Measurements from ENCODE around the gene ELN.
"Not testable (repeated sequence)": the region's sequence is repeated elsewhere in the genome, so short reads cannot be mapped to it uniquely, and the experiment has no call there.

Gene ELN

GRCh38 chr7:74027683-74028320, at the start of gene ELN:
ELN (plus strand) TSS chr7:74028173; CDS start chr7:74028188, 15 bp downstream.
- in situ Hi-C loops (cut with MboI; ENCODE audit: low sequenced_read_pairs) = loop anchor here (10.0 kb wide), 1 partner anchor 163 kb away; the partner anchor contains the start of gene TMEM270

- in situ Hi-C loops (cut with MboI; ENCODE audit: low sequenced_read_pairs) = no loop called here
Observed at GRCh38 chr7:73978661-73979563, 49.1 kb upstream of the ELN start.

DNA sequence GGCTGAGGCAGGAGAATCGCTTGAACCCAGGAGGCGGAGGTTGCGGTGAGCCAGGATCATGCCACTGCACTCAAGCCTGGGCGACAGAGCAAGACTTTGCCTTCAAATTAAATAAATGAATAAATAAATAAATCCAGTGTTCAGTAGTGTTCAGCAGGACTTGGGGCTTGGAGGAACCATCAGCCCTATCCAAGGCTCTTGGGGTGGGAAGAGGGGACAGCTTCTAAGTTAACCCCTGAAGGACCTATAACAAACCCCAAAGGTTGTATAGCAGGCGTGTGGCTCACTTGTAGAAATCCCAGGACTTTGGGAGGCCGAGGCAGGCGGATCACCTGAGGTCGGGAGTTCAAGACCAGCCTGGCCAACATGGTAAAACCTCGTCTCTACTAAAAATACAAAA, 48.3 kb upstream of the ELN start:
- in situ Hi-C loops (cut with MboI; ENCODE audit: low sequenced_read_pairs) = not testable (repeated sequence)

DNA sequence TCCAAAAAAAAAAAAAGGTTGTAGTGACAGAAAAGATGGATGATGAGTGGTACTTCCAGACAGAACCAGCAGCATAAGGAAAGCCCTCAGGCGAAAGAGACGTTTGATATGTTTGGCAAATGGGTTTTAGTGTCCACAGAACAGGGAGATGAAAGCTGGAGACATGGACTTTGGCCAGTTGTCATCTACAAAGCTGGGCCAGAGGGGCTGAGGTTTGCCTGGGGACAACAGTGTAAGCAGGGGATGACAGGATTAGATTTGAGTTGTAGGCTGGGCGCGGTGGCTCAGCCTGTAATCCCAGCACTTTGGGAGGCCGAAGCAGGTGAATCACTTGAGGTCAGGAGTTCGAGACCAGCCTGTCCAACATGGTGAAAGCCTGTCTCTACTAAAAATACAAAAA, 47.8 kb upstream of the ELN start:
- in situ Hi-C loops (cut with MboI; ENCODE audit: low sequenced_read_pairs) = no loop called here

GRCh38 chr7:73981933-73982332, 46.0 kb upstream of the ELN start:
- in situ Hi-C loops (cut with MboI; ENCODE audit: low sequenced_read_pairs) = no loop called here

GRCh38 chr7:73983437-73984164, 44.4 kb upstream of the ELN start:
- in situ Hi-C loops (cut with MboI; ENCODE audit: low sequenced_read_pairs) = no loop called here

- in situ Hi-C loops (cut with MboI; ENCODE audit: low sequenced_read_pairs) = no loop called here
Observed at GRCh38 chr7:73984481-73985205, 43.3 kb upstream of the ELN start.

GRCh38 chr7:73985737-73986141, 42.2 kb upstream of the ELN start:
- in situ Hi-C loops (cut with MboI; ENCODE audit: low sequenced_read_pairs) = no loop called here

- in situ Hi-C loops (cut with MboI; ENCODE audit: low sequenced_read_pairs) = no loop called here
Observed at GRCh38 chr7:73986158-73986631, 41.8 kb upstream of the ELN start.

GRCh38 chr7:73987298-73987697, 40.7 kb upstream of the ELN start:
- in situ Hi-C loops (cut with MboI; ENCODE audit: low sequenced_read_pairs) = no loop called here

DNA sequence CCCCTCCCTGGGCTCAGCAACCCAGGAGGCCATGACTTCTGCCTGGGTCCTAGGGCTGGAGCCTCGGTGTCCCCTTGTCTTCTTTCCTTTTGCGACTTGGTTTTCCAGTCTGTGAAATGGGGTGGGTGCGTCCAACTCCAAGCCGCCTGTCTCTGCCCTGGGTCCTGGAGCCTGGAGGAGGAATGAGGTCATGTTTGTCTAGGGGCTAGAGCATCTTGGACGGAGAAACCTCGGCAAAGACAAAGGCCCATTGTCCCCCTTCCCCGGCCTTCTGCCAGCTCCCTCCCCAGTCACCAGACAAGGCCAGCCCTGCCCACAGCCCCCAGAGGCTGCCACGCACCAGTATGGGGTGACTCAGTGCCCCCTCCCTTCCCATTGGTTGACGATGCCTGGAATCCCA, 39.8 kb upstream of the ELN start:
- in situ Hi-C loops (cut with MboI; ENCODE audit: low sequenced_read_pairs) = no loop called here

- in situ Hi-C loops (cut with MboI; ENCODE audit: low sequenced_read_pairs) = no loop called here
Observed at GRCh38 chr7:73991522-73992100, 36.4 kb upstream of the ELN start.

DNA sequence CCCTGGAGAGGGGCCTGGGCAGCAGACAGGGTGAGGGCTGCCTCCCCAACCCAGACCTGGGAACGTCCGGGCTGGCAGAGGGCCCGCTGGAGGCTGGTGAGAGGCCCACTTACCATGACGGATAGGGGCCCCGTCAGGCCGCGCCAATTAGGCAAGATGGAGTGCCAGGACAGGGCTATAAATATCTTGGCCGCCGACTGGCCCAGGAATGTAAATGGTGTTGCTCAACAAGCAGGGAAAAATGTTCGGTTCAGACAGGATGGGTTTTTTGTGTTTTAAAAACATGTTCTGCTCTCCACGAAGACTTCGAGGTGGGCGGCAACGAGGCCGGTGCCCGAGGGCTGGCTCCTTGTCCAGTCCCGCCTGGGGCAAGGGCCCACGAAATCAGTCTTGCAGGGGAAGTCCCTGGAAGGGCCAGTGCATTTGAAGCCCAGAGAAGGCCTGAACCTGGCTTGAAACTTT, 35.8 kb upstream of the ELN start:
- in situ Hi-C loops (cut with MboI; ENCODE audit: low sequenced_read_pairs) = no loop called here

- in situ Hi-C loops (cut with MboI; ENCODE audit: low sequenced_read_pairs) = no loop called here
Observed at GRCh38 chr7:73994023-73994422, 34.0 kb upstream of the ELN start.

GRCh38 chr7:73994761-73995160, 33.2 kb upstream of the ELN start:
- in situ Hi-C loops (cut with MboI; ENCODE audit: low sequenced_read_pairs) = no loop called here

- in situ Hi-C loops (cut with MboI; ENCODE audit: low sequenced_read_pairs) = no loop called here
Observed at GRCh38 chr7:73995330-73995729, 32.6 kb upstream of the ELN start.

DNA sequence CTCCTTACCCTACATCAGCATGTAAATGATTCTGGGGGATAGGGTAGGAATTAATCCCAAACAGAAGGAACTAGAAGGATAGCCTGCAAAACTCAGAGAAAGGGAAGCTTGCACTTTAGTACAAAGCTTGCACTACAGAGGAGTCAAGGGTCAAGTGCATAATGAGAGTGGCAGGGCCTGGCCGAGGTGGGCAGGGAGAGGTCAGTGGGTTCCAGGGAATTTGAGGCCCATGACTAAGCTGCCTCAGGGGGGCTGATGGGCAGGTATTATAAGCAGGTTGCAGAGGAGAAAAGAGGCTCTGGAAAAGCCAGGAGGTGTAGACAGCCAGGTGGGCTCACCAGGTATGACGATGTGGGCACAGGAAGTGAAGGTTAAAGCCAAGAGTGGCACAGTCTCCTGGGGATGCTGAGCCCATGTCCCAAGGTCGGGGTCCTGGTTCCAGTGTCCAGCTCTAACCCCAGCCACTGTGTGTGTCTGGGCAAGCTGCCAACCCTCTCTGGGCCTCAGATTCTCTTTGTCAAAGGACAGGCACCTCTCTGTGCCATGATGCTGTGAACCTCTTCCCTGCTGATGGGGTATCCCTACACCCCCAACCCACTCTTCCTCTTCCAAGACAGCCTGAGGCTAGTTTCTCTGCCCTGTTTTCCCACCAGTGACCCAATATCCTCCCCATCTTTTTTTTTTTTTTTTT, 32.0 kb upstream of the ELN start:
- in situ Hi-C loops (cut with MboI; ENCODE audit: low sequenced_read_pairs) = no loop called here

DNA sequence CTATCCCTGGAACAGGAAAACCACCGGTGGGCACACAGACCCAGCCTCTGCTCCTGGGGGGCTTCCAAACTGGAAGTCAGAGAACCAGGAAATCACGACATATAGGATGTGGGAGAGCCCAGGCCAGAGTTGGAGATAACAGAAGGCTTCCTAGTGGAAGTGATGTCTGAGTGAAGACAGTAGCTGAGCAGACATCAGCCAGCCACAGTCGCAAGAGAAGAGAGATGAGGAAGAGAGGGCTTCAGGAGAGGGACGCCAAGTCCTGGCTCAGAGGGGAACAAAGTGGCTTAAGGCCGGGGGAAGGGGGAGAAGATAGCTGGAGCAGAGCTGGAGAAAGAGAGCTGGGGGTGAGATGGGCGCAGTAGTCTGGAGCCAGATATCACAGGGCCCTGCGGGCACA, 30.9 kb upstream of the ELN start:
- in situ Hi-C loops (cut with MboI; ENCODE audit: low sequenced_read_pairs) = no loop called here

GRCh38 chr7:73999664-74000435, 28.1 kb upstream of the ELN start:
- in situ Hi-C loops (cut with MboI; ENCODE audit: low sequenced_read_pairs) = no loop called here
